ENCODE data around the gene PLAAT1.

- TF ChIP-seq CTCF (IDR thresholded peaks at IDR 0.05): no peak
- no peak for TF ChIP-seq POLR2A (IDR thresholded peaks at IDR 0.05)
- no peak for TF ChIP-seq POLR2AphosphoS5 (IDR thresholded peaks at IDR 0.05)
Measured at GRCh38 chr3:193212844-193213243, 28.2 kb upstream of the PLAAT1 start.
